WTC11 (cell line): ENCODE results near the gene ZC3HAV1L. TPM values are rescaled to one million over a fixed set of nuclear protein-coding genes. Genes with fewer than 3 reads are reported as not detected.

ENCODE experiments used
- ATAC-seq: fragments of 200-7000 bp; cut with Tn5 transposase; 2 replicates; pipeline ENCODE4 v1.10.0; 2021; ENCODE audit warnings: mild to moderate bottlenecking, moderate library complexity
- CTCF ChIA-PET: fragments of 300-600 bp; sonication (Branson Sonifier 250); formaldehyde crosslinking; loops from one replicate; lab custom pipeline; 2021; ENCODE audit warnings: antibody characterized with exemption; lab: Charles Lee
- POLR2A ChIA-PET: fragments of 350-600 bp; sonication (Branson Sonifier 250); formaldehyde crosslinking; loops from one replicate; lab custom pipeline; 2021; ENCODE audit warnings: antibody characterized with exemption; lab: Charles Lee
- DNase-seq: peaks from one replicate; pipeline ENCODE4 v3.0.0; 2021; ENCODE audit warnings: low spot score
- H3K27ac Mint-ChIP-seq: 2 replicates; pipeline ENCODE4 v1.8.0; 2021; ENCODE audit warnings: mixed read lengths
- H3K27me3 Mint-ChIP-seq: 2 replicates; pipeline ENCODE4 v1.8.0; 2021; ENCODE audit warnings: low read depth, mild to moderate bottlenecking, moderate library complexity, mixed read lengths
- H3K36me3 Mint-ChIP-seq: 2 replicates; pipeline ENCODE4 v1.8.0; 2021; ENCODE audit warnings: mixed read lengths
- H3K4me1 Mint-ChIP-seq: 2 replicates; pipeline ENCODE4 v1.8.0; 2022; ENCODE audit warnings: mixed read lengths
- H3K4me3 Mint-ChIP-seq: 2 replicates; pipeline ENCODE4 v1.8.0; 2021; ENCODE audit warnings: mild to moderate bottlenecking, moderate library complexity, mixed read lengths
- H3K9me3 Mint-ChIP-seq: 2 replicates; pipeline ENCODE4 v1.8.0; 2021; ENCODE audit warnings: mixed read lengths
- ETV6 ChIP-seq: sonication (generic); formaldehyde crosslinking; IDR thresholded peaks from 2 replicates; pipeline ENCODE4 v1.8.1; 2022; ENCODE audit warnings: mild to moderate bottlenecking, missing genetic modification reagents
- FOXK1 ChIP-seq: sonication (generic); formaldehyde crosslinking; IDR thresholded peaks from 2 replicates; pipeline ENCODE4 v1.8.0; 2022; ENCODE audit warnings: mild to moderate bottlenecking, moderate library complexity, missing genetic modification reagents
- RELA ChIP-seq: sonication (generic); formaldehyde crosslinking; IDR thresholded peaks from 2 replicates; pipeline ENCODE4 v1.8.1; 2022; ENCODE audit warnings: missing genetic modification reagents, mild to moderate bottlenecking, borderline replicate concordance
- SP1 ChIP-seq: sonication (generic); formaldehyde crosslinking; conservative IDR thresholded peaks from 2 replicates; pipeline ENCODE4 v1.8.1; 2022; ENCODE audit warnings: missing genetic modification reagents
- TEAD1 ChIP-seq: sonication (generic); formaldehyde crosslinking; IDR thresholded peaks from 2 replicates; pipeline ENCODE4 v1.8.0; 2022; ENCODE audit warnings: mild to moderate bottlenecking, missing genetic modification reagents
- ZNF219 ChIP-seq: sonication (generic); formaldehyde crosslinking; IDR thresholded peaks from 2 replicates; pipeline ENCODE4 v1.8.0; 2023; ENCODE audit warnings: missing genetic modification reagents, mild to moderate bottlenecking, borderline replicate concordance
- ZNF317 ChIP-seq: sonication (generic); formaldehyde crosslinking; IDR thresholded peaks from 2 replicates; pipeline ENCODE4 v1.8.1; 2023; ENCODE audit warnings: low read depth, mild to moderate bottlenecking, moderate library complexity, missing genetic modification reagents, borderline replicate concordance
- ZNF423 ChIP-seq: fragments of 250-450 bp; sonication (Bioruptor Pico); IDR thresholded peaks from 2 replicates; pipeline ENCODE4 v2.1.2; 2022; ENCODE audit warnings: mild to moderate bottlenecking, moderate library complexity
- total RNA-seq: library from RNA; stranded (reverse); gene quantifications from 3 replicates; pipeline ENCODE4 v1.2.3, GENCODE V29; 2021
- TF ChIP-seq, protein P1 (sequence below): sonication (generic); formaldehyde crosslinking; IDR thresholded peaks from 2 replicates; pipeline ENCODE4 v1.8.1; 2023; ENCODE audit warnings: mild to moderate bottlenecking, missing genetic modification reagents, moderate library complexity
- TF ChIP-seq, protein P2 (sequence below): fragments of 250-450 bp; sonication (Bioruptor Pico); IDR thresholded peaks from 2 replicates; pipeline ENCODE4 v1.9.0; 2021; ENCODE audit warnings: mild to moderate bottlenecking
- TF ChIP-seq, protein P3 (sequence below): sonication (generic); formaldehyde crosslinking; IDR thresholded peaks from 2 replicates; pipeline ENCODE4 v1.8.1; 2022; ENCODE audit warnings: low read depth, missing genetic modification reagents, borderline replicate concordance
- TF ChIP-seq, protein P4 (sequence below): sonication (generic); formaldehyde crosslinking; IDR thresholded peaks from 2 replicates; pipeline ENCODE4 v1.8.0; 2022; ENCODE audit warnings: mild to moderate bottlenecking, missing genetic modification reagents
- TF ChIP-seq, protein P5 (sequence below): sonication (generic); formaldehyde crosslinking; IDR thresholded peaks from 2 replicates; pipeline ENCODE4 v1.8.1; 2023; ENCODE audit warnings: mild to moderate bottlenecking, moderate library complexity, missing genetic modification reagents
- TF ChIP-seq, protein P6 (sequence below): sonication (generic); formaldehyde crosslinking; IDR thresholded peaks from 2 replicates; pipeline ENCODE4 v1.8.0; 2022; ENCODE audit warnings: mild to moderate bottlenecking, missing genetic modification reagents
- TF ChIP-seq, protein P7 (sequence below): sonication (generic); formaldehyde crosslinking; IDR thresholded peaks from 2 replicates; pipeline ENCODE4 v1.8.0; 2023; ENCODE audit warnings: missing genetic modification reagents

ZC3HAV1L gene
- total RNA-seq, 1 experiment from 2014 or later, result 5.8 TPM

DNA sequence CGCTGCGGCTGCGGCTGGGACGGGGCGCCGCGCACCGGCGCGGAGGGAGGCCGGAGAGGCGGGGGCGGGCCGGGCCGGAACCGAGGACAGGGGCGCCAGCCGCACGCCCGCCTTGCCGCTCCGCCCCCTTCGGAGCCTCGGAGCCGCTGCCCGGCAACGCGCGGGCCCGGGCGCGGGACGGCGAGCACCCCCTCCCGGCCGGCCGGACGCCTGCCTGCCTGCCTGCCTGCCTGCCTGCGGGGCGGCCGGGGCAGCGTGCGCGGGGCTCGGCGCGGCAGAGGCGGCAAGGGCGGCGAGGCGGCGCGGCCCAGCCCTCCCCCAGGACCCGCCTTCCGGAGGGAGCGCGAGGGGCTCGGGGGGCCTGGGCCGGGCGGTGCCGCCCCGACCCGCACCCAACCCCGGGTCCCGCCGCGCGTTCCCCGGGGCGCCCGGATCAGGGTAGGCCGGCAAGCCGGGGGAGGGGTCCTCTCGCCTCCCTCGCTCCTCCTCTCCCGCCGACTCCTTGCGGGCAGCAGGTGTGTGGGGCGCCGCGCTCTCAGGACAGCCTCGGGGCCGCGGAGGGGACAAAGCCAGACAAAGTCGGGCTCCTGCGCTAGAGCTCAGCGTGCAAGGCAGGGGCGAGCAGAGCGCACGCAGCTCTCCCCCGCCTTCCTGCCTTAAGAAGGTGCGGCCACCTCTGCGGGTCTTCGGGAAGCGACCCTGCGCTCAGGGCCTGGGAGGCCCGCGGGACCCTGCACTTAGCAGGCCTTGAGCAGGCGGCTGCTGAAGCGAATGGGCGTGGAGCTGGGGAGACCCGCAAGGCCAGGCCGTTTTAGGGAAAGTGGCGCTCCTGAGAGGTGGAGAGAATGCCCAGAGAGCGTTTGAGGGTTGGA lies 54.3 kb downstream of the ZC3HAV1L start, which contains the start of gene KIAA1549:
TSS of gene KIAA1549 (minus strand) at position 58 of the 872 bp plus-strand sequence. CDS start 120 bp downstream, outside the sequence.
- Mint-ChIP-seq H3K4me3 (peak within 1 kb of the TSS; percentile 83), H3K27me3 (peaks cover 28% of the 10 kb centered on the region), H3K4me1 (peaks cover 39% of the 10 kb centered on the region), H3K27ac (peak within 1 kb of the TSS; percentile 52; the same call in 1 of the 2 replicates), H3K9me3 (peaks cover 3% of the 10 kb centered on the region; the same call in 1 of the 2 replicates), H3K36me3 (no peaks in the 10 kb centered on the region)
- TF ChIP-seq FOXK1 (CRISPR knock-in tag) (peak; percentile 18; the same call in 1 of the 2 replicates), ZNF317 (no peak), ZNF423 (CRISPR knock-in tag) (peak; percentile 58; the same call in 1 of the 2 replicates), RELA (0 out of 2 replicates have a peak, but pooled peaks have one; percentile 29), ETV6 (CRISPR knock-in tag) (peak; percentile 67; the same call in 1 of the 2 replicates), ZNF219 (CRISPR knock-in tag) (no peak), SP1 (CRISPR knock-in tag) (peak; percentile 37; the same call in 1 of the 2 replicates), TEAD1 (CRISPR knock-in tag) (0 out of 2 replicates have a peak, but pooled peaks have one; percentile 51)
- TF ChIP-seq, protein P1, sequence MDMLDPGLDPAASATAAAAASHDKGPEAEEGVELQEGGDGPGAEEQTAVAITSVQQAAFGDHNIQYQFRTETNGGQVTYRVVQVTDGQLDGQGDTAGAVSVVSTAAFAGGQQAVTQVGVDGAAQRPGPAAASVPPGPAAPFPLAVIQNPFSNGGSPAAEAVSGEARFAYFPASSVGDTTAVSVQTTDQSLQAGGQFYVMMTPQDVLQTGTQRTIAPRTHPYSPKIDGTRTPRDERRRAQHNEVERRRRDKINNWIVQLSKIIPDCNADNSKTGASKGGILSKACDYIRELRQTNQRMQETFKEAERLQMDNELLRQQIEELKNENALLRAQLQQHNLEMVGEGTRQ (CRISPR knock-in tag), result 0 out of 2 replicates have a peak, but pooled peaks have one; percentile 9
- TF ChIP-seq, protein P2, sequence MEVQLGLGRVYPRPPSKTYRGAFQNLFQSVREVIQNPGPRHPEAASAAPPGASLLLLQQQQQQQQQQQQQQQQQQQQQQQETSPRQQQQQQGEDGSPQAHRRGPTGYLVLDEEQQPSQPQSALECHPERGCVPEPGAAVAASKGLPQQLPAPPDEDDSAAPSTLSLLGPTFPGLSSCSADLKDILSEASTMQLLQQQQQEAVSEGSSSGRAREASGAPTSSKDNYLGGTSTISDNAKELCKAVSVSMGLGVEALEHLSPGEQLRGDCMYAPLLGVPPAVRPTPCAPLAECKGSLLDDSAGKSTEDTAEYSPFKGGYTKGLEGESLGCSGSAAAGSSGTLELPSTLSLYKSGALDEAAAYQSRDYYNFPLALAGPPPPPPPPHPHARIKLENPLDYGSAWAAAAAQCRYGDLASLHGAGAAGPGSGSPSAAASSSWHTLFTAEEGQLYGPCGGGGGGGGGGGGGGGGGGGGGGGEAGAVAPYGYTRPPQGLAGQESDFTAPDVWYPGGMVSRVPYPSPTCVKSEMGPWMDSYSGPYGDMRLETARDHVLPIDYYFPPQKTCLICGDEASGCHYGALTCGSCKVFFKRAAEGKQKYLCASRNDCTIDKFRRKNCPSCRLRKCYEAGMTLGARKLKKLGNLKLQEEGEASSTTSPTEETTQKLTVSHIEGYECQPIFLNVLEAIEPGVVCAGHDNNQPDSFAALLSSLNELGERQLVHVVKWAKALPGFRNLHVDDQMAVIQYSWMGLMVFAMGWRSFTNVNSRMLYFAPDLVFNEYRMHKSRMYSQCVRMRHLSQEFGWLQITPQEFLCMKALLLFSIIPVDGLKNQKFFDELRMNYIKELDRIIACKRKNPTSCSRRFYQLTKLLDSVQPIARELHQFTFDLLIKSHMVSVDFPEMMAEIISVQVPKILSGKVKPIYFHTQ (CRISPR knock-in tag), result no peak
- TF ChIP-seq, protein P3, sequence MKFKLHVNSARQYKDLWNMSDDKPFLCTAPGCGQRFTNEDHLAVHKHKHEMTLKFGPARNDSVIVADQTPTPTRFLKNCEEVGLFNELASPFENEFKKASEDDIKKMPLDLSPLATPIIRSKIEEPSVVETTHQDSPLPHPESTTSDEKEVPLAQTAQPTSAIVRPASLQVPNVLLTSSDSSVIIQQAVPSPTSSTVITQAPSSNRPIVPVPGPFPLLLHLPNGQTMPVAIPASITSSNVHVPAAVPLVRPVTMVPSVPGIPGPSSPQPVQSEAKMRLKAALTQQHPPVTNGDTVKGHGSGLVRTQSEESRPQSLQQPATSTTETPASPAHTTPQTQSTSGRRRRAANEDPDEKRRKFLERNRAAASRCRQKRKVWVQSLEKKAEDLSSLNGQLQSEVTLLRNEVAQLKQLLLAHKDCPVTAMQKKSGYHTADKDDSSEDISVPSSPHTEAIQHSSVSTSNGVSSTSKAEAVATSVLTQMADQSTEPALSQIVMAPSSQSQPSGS (CRISPR knock-in tag), result no peak
- TF ChIP-seq, protein P4, sequence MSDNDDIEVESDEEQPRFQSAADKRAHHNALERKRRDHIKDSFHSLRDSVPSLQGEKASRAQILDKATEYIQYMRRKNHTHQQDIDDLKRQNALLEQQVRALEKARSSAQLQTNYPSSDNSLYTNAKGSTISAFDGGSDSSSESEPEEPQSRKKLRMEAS (CRISPR knock-in tag), result peak; percentile 52; the same call in 1 of the 2 replicates
- TF ChIP-seq, protein P5, sequence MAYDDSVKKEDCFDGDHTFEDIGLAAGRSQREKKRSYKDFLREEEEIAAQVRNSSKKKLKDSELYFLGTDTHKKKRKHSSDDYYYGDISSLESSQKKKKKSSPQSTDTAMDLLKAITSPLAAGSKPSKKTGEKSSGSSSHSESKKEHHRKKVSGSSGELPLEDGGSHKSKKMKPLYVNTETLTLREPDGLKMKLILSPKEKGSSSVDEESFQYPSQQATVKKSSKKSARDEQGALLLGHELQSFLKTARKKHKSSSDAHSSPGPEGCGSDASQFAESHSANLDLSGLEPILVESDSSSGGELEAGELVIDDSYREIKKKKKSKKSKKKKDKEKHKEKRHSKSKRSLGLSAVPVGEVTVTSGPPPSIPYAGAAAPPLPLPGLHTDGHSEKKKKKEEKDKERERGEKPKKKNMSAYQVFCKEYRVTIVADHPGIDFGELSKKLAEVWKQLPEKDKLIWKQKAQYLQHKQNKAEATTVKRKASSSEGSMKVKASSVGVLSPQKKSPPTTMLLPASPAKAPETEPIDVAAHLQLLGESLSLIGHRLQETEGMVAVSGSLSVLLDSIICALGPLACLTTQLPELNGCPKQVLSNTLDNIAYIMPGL (CRISPR knock-in tag), result peak; percentile 87
- TF ChIP-seq, protein P6, sequence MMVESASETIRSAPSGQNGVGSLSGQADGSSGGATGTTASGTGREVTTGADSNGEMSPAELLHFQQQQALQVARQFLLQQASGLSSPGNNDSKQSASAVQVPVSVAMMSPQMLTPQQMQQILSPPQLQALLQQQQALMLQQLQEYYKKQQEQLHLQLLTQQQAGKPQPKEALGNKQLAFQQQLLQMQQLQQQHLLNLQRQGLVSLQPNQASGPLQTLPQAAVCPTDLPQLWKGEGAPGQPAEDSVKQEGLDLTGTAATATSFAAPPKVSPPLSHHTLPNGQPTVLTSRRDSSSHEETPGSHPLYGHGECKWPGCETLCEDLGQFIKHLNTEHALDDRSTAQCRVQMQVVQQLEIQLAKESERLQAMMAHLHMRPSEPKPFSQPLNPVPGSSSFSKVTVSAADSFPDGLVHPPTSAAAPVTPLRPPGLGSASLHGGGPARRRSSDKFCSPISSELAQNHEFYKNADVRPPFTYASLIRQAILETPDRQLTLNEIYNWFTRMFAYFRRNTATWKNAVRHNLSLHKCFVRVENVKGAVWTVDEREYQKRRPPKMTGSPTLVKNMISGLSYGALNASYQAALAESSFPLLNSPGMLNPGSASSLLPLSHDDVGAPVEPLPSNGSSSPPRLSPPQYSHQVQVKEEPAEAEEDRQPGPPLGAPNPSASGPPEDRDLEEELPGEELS (CRISPR knock-in tag), result peak; percentile 71; the same call in 1 of the 2 replicates
- TF ChIP-seq, protein P7, sequence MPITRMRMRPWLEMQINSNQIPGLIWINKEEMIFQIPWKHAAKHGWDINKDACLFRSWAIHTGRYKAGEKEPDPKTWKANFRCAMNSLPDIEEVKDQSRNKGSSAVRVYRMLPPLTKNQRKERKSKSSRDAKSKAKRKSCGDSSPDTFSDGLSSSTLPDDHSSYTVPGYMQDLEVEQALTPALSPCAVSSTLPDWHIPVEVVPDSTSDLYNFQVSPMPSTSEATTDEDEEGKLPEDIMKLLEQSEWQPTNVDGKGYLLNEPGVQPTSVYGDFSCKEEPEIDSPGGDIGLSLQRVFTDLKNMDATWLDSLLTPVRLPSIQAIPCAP (CRISPR knock-in tag), result peak; percentile 50; the same call in 1 of the 2 replicates
- ChIA-PET CTCF (interaction anchor here (0.5 to 2.6 kb wide), 9 partner anchors 26 to 95 kb away, joined by 3 to 8 read pairs (median 3); no protein-coding TSS in a partner anchor), POLR2A (no interaction called here)
- ATAC-seq (peak; percentile 76), DNase-seq (peak; percentile 74)
